ENCODE measurements around the gene SLC1A2. TPM values are rescaled to one million over a fixed set of nuclear protein-coding genes. Genes with fewer than 3 reads are reported as not detected.

The SLC1A2 gene
- under 1 TPM in 2 of 4 donors, not detected in 2; 0.15 to 0.18 TPM for polyA plus RNA-seq
- long read RNA-seq, donor 1 = 0 reads
- long read RNA-seq, donor 2 = 0 reads
- long read RNA-seq, donor 3 = 0 reads
- long read RNA-seq, donor 4 = 0 reads
- long read RNA-seq, donor 5 = 0 reads
- long read RNA-seq, donor 6 = 0 reads
- long read RNA-seq, donor 7 = 0 reads
- long read RNA-seq, donor 8 = 0 reads
- long read RNA-seq, donor 9 = 0 reads
- long read RNA-seq, donor 10 = 0 reads

DNA sequence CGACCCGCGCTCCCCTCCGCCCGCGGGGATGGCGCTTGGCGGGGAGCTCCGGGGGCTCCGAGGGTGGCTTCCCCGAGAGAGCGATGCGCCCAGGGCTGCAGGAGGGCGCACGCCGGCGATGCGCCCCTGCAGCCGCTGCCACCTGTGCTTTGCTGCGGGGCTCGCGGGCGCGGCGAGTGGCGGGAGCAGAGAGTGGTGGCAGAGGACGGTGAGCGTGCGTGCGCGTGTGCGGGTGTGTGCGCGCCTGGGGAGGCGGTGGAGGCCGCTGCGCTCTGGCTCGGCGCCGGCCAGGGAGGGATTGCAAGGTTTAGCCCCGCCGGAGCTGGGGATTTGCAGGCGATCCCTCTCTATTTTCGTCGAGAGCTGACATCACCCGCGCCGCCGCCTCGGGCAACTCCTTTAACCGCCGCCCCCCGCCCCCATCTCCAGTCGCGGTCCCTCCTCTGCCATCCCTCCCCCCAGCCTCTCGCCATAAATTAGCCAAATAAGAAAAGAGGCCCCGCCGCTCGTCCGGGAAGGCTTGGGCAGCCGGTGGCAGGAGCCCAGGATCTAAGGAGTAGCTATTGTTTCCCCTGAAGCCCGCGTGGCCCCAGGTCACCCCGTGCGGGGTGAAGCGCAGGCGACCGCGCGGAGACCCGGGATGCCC, at the start of gene SLC1A2:
Gene SLC1A2 (minus strand): TSS at position 375 of the 646 bp plus-strand sequence. CDS start 592 bp downstream, outside the sequence.
- peaks cover 16 to 82% (median 26%) of the 10 kb centered on the region in 3 donors for H3K27me3 ChIP-seq (ENCODE audit: control insufficient read depth in 3 of 3, insufficient read depth in 3 of 3, low read length in 3 of 3)
- H3K27ac ChIP-seq (ENCODE audit: low read depth in 1 of 3, low read length in 2 of 3) = no peak within 1 kb of the TSS
- 1% methylated on average over 43 to 71 of the region's 71 CpGs for WGBS, 3 donors
- H3K36me3 ChIP-seq (ENCODE audit: control insufficient read depth in 3 of 3, insufficient read depth in 2 of 3, low read depth in 1 of 3, low read length in 3 of 3) = no peaks in the 10 kb centered on the region
- FAIRE-seq (no peak), DNase-seq (peak in 1 of 2 donors; percentile 36)
- no peaks in the 10 kb centered on the region for H3K9me3 ChIP-seq (ENCODE audit: control insufficient read depth in 2 of 2, insufficient read depth in 1 of 2, low read depth in 1 of 2, low read length in 1 of 2)
- H3K4me1 ChIP-seq (ENCODE audit: control insufficient read depth in 3 of 3, insufficient read depth in 2 of 3, low read depth in 1 of 3, low read length in 2 of 3) = peaks cover 3 to 9% (median 4%) of the 10 kb centered on the region in 3 donors
- H3K4me3 ChIP-seq (ENCODE audit: low read depth in 1 of 3, low read length in 3 of 3) = peak within 1 kb of the TSS in 2 of 3 donors; percentile 35 to 38

DNA sequence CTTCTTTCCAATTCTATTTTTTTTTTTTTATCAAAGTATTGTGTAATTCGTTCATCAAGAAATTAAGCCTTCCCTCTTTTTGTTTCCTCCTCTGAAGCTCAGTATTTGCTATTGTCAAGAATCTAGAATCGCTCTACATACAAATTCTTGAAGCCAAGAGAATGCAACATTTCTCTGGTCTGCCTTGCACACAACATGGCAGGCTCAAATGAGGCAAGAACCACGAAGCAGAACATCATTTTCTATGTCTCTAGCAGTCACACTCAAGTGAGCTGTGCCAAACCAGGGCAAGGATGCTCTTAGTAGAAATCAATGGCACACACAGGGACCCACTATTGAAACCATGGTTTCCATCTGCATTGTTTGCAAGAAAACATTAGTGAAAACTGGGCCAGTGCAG, 46.7 kb upstream of the SLC1A2 start:
- Histone ChIP-seq H3K9me3 (ENCODE audit: control insufficient read depth in 2 of 2, insufficient read depth in 1 of 2, low read depth in 1 of 2, low read length in 1 of 2) (no peaks in the 10 kb centered on the region), H3K27ac (ENCODE audit: low read depth in 1 of 3, low read length in 2 of 3) (no peak overlapping the region), H3K36me3 (ENCODE audit: control insufficient read depth in 3 of 3, insufficient read depth in 2 of 3, low read depth in 1 of 3, low read length in 3 of 3) (no peaks in the 10 kb centered on the region), H3K4me1 (ENCODE audit: control insufficient read depth in 3 of 3, insufficient read depth in 2 of 3, low read depth in 1 of 3, low read length in 2 of 3) (no peaks in the 10 kb centered on the region), H3K27me3 (ENCODE audit: control insufficient read depth in 3 of 3, insufficient read depth in 3 of 3, low read length in 3 of 3) (peaks cover 0 to 7% (median 2%) of the 10 kb centered on the region in 3 donors), H3K4me3 (ENCODE audit: low read depth in 1 of 3, low read length in 3 of 3) (no peak overlapping the region)
- FAIRE-seq = no peak
- WGBS, 3 donors = 63 to 82% (median 75%) methylated on average over 3 of the region's 3 CpGs
- DNase-seq = no peak

DNA sequence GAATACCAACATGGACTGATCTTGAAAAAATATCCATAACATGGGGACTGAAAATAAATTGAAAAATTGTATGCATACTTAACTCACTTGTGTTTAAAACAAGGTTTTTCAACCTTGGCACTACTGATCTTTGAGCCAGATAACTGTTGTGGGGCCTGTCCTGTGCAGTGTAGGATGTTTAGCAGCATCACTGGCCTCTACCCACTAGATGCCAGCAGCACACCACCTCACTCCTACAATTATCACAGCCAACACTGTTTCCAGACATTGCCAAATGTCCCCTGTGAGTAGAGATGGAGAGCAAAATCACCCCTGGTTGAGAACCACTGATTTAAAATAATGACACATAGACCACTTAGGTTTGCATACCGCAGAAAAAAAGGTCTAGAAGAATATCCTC, 45.0 kb upstream of the SLC1A2 start:
- Histone ChIP-seq H3K9me3 (ENCODE audit: control insufficient read depth in 2 of 2, insufficient read depth in 1 of 2, low read depth in 1 of 2, low read length in 1 of 2) (no peaks in the 10 kb centered on the region), H3K4me1 (ENCODE audit: control insufficient read depth in 3 of 3, insufficient read depth in 2 of 3, low read depth in 1 of 3, low read length in 2 of 3) (no peaks in the 10 kb centered on the region), H3K4me3 (ENCODE audit: low read depth in 1 of 3, low read length in 3 of 3) (no peak overlapping the region), H3K27me3 (ENCODE audit: control insufficient read depth in 3 of 3, insufficient read depth in 3 of 3, low read length in 3 of 3) (peaks cover 0 to 7% (median 0%) of the 10 kb centered on the region in 3 donors), H3K36me3 (ENCODE audit: control insufficient read depth in 3 of 3, insufficient read depth in 2 of 3, low read depth in 1 of 3, low read length in 3 of 3) (no peaks in the 10 kb centered on the region), H3K27ac (ENCODE audit: low read depth in 1 of 3, low read length in 2 of 3) (no peak overlapping the region)
- DNase-seq (no peak), FAIRE-seq (no peak)
- WGBS, 3 donors = 93 to 100% (median 96%) methylated on average over 1 of the region's 1 CpG

DNA sequence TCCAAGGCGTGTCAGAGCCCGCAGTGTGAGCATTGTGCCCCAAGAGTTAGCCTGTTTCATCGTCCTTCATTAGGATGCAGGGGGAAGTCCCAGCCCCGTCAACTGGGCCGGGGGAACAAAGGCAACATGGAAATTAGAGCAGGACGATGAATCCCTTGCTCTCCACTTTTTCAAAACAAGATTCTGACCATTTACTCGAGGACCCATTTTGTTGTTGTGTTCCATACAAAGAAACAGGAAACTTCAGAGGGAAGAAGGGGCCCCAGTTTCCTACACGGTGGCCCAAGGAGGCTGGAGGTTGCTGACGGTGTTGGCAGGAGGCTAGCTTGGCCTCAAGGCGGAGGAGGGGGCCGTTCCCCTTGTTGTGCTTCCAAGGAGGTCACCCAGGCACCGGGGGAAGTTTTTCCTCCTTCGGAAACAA, 44.0 kb upstream of the SLC1A2 start:
- Histone ChIP-seq H3K4me3 (ENCODE audit: low read depth in 1 of 3, low read length in 3 of 3) (no peak overlapping the region), H3K4me1 (ENCODE audit: control insufficient read depth in 3 of 3, insufficient read depth in 2 of 3, low read depth in 1 of 3, low read length in 2 of 3) (no peaks in the 10 kb centered on the region), H3K36me3 (ENCODE audit: control insufficient read depth in 3 of 3, insufficient read depth in 2 of 3, low read depth in 1 of 3, low read length in 3 of 3) (no peaks in the 10 kb centered on the region), H3K27me3 (ENCODE audit: control insufficient read depth in 3 of 3, insufficient read depth in 3 of 3, low read length in 3 of 3) (peaks cover 0 to 7% (median 0%) of the 10 kb centered on the region in 3 donors), H3K9me3 (ENCODE audit: control insufficient read depth in 2 of 2, insufficient read depth in 1 of 2, low read depth in 1 of 2, low read length in 1 of 2) (no peaks in the 10 kb centered on the region), H3K27ac (ENCODE audit: low read depth in 1 of 3, low read length in 2 of 3) (no peak overlapping the region)
- DNase-seq = no peak
- WGBS, 3 donors = 69 to 76% (median 71%) methylated on average over 13 of the region's 13 CpGs
- FAIRE-seq = no peak

DNA sequence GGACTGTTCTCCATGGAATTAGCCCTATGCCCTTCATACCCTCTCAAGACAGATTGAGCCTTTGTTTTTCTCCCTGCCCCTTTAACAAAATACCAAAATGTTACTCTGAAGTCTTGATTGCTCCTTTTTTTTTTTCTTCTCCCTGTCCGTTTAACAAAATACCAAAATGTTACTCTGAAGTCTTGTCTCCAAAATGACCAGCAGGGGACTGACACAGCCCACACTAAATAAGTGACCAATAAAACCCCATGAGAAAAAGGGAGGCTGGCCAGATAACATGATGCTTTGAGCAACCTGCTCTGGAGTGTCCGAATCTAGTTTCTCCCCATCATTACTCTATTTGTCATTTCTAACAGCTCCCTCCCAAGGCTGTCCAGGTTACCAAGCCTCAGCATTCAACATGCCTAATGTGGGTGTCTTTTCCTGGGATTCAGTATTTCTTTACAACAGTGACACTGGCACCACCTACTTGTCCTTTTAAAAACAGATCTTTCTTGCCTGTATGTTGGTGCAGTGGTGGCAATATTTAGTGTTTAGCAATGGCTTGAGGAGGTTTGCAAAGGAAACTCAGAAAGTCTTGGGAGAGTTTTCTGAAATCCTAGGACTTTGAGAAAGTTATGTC, 42.7 kb upstream of the SLC1A2 start:
- 63 to 74% (median 69%) methylated on average over 2 of the region's 2 CpGs for WGBS, 3 donors
- no peaks in the 10 kb centered on the region for H3K36me3 ChIP-seq (ENCODE audit: control insufficient read depth in 3 of 3, insufficient read depth in 2 of 3, low read depth in 1 of 3, low read length in 3 of 3)

DNA sequence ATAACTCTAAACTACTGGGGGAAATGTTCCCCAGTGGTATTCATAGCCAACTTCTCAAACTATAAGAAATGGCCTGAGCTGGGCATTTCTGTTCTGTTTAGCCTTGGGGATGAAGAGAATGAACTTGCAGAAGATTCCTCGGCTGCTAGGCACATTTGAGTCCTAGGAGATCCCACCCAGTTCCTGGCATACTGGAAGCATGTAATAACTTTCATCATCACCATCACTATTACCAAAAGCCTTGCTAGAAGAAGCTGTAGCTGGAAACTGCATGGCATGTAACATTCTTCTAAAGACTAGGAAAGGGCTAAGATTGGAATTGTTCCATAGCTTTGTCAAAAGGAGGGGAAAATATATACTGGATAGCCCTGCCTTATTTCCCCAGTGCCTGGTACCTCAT, 40.1 kb upstream of the SLC1A2 start:
- FAIRE-seq = no peak
- WGBS, 3 donors = 81 to 96% (median 93%) methylated on average over 1 of the region's 1 CpG

More for the DNA sequence above, 42.7 kb upstream of the SLC1A2 start:
- DNase-seq (no peak), FAIRE-seq (no peak)
- Histone ChIP-seq H3K27me3 (ENCODE audit: control insufficient read depth in 3 of 3, insufficient read depth in 3 of 3, low read length in 3 of 3) (peaks cover 0 to 9% (median 0%) of the 10 kb centered on the region in 3 donors), H3K4me1 (ENCODE audit: control insufficient read depth in 3 of 3, insufficient read depth in 2 of 3, low read depth in 1 of 3, low read length in 2 of 3) (no peaks in the 10 kb centered on the region), H3K4me3 (ENCODE audit: low read depth in 1 of 3, low read length in 3 of 3) (no peak overlapping the region), H3K27ac (ENCODE audit: low read depth in 1 of 3, low read length in 2 of 3) (no peak overlapping the region), H3K9me3 (ENCODE audit: control insufficient read depth in 2 of 2, insufficient read depth in 1 of 2, low read depth in 1 of 2, low read length in 1 of 2) (no peaks in the 10 kb centered on the region)

DNA sequence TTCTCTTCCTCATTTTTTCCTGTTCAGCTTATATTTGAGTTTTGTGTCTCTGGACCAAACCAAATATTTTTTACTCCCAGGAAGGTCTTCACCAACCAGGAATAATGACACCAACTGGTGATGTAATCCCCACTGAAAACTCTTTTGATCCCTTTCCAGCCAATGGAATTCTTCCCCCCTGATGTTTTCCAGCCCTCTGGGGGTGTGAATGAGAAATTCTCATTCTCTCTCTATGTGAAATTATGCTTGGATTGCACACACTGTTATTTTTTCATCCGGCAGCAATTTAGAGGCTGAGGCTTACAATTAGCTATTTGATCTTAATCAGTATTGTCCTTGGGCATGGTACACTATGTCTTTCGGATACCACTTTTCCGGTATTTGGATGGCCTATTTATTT, 39.5 kb upstream of the SLC1A2 start:
- Histone ChIP-seq H3K4me3 (ENCODE audit: low read depth in 1 of 3, low read length in 3 of 3) (no peak overlapping the region), H3K27ac (ENCODE audit: low read depth in 1 of 3, low read length in 2 of 3) (no peak overlapping the region), H3K4me1 (ENCODE audit: control insufficient read depth in 3 of 3, insufficient read depth in 2 of 3, low read depth in 1 of 3, low read length in 2 of 3) (no peaks in the 10 kb centered on the region), H3K9me3 (ENCODE audit: control insufficient read depth in 2 of 2, insufficient read depth in 1 of 2, low read depth in 1 of 2, low read length in 1 of 2) (no peaks in the 10 kb centered on the region), H3K27me3 (ENCODE audit: control insufficient read depth in 3 of 3, insufficient read depth in 3 of 3, low read length in 3 of 3) (peaks cover 0 to 7% (median 0%) of the 10 kb centered on the region in 3 donors), H3K36me3 (ENCODE audit: control insufficient read depth in 3 of 3, insufficient read depth in 2 of 3, low read depth in 1 of 3, low read length in 3 of 3) (no peaks in the 10 kb centered on the region)
- DNase-seq = no peak
- WGBS, 3 donors = 77 to 81% (median 77%) methylated on average over 3 of the region's 3 CpGs
- FAIRE-seq = no peak

More for the DNA sequence above, 40.1 kb upstream of the SLC1A2 start:
- no peak for DNase-seq
- Histone ChIP-seq H3K27ac (ENCODE audit: low read depth in 1 of 3, low read length in 2 of 3) (no peak overlapping the region), H3K4me1 (ENCODE audit: control insufficient read depth in 3 of 3, insufficient read depth in 2 of 3, low read depth in 1 of 3, low read length in 2 of 3) (no peaks in the 10 kb centered on the region), H3K9me3 (ENCODE audit: control insufficient read depth in 2 of 2, insufficient read depth in 1 of 2, low read depth in 1 of 2, low read length in 1 of 2) (no peaks in the 10 kb centered on the region), H3K36me3 (ENCODE audit: control insufficient read depth in 3 of 3, insufficient read depth in 2 of 3, low read depth in 1 of 3, low read length in 3 of 3) (no peaks in the 10 kb centered on the region), H3K27me3 (ENCODE audit: control insufficient read depth in 3 of 3, insufficient read depth in 3 of 3, low read length in 3 of 3) (peaks cover 0 to 10% (median 0%) of the 10 kb centered on the region in 3 donors), H3K4me3 (ENCODE audit: low read depth in 1 of 3, low read length in 3 of 3) (no peak overlapping the region)

DNA sequence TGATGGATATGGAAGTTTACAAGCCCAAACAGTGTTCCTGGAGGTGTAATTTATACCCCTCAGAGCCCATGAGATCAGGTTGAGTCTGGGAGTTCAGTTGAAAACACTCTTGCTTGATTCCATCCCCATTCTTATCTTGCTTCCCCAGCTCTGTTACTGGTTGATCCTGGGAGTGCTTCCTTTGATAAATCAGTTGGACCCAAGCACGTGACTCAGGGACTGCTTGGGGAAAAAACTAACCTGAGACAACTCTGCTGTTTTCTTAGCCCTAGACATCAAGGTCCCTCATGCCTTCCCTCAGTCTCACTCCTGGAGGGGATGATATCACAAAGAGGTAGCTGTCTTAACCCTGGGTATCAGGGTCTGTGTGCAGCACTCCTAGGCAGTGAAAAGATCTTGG, 35.0 kb upstream of the SLC1A2 start:
- no peaks in the 10 kb centered on the region for H3K36me3 ChIP-seq (ENCODE audit: control insufficient read depth in 3 of 3, insufficient read depth in 2 of 3, low read depth in 1 of 3, low read length in 3 of 3)
- no peak for DNase-seq
- FAIRE-seq = no peak
- peaks cover 0 to 4% of the 10 kb centered on the region in 2 donors for H3K9me3 ChIP-seq (ENCODE audit: control insufficient read depth in 2 of 2, insufficient read depth in 1 of 2, low read depth in 1 of 2, low read length in 1 of 2)
- no peak overlapping the region for H3K27ac ChIP-seq (ENCODE audit: low read depth in 1 of 3, low read length in 2 of 3)
- H3K4me1 ChIP-seq (ENCODE audit: control insufficient read depth in 3 of 3, insufficient read depth in 2 of 3, low read depth in 1 of 3, low read length in 2 of 3) = no peaks in the 10 kb centered on the region
- peaks cover 0 to 3% (median 0%) of the 10 kb centered on the region in 3 donors for H3K27me3 ChIP-seq (ENCODE audit: control insufficient read depth in 3 of 3, insufficient read depth in 3 of 3, low read length in 3 of 3)
- H3K4me3 ChIP-seq (ENCODE audit: low read depth in 1 of 3, low read length in 3 of 3) = no peak overlapping the region
- 13 to 51% (median 38%) methylated on average over 1 of the region's 1 CpG for WGBS, 3 donors
